Coronary artery (tissue), 2 donors: ENCODE data around the gene ZNRD2.
A peak's percentile ranks its signal among the peaks of the same experiment; 100 is the strongest.

ENCODE experiments used
- DNase-seq: peaks from one replicate; pipeline ENCODE4 v3.0.0-alpha.2; 2017; ENCODE audit warnings: low spot score
- H3K27ac ChIP-seq, 2 donors: fragments of 200-600 bp; sonication (generic); one replicate each; pipeline ENCODE4 v1.5.1; 2016 to 2019
- H3K4me3 ChIP-seq: fragments of 200-600 bp; sonication (generic); 2 replicates; pipeline ENCODE4 v1.5.1; 2016; ENCODE audit warnings: mild to moderate bottlenecking, moderate library complexity
- CTCF ChIP-seq: fragments of 200-600 bp; sonication (generic); IDR thresholded peaks from one replicate; pipeline ENCODE4 v1.5.1; 2019; ENCODE audit warnings: antibody characterized with exemption

The ZNRD2 gene

DNA sequence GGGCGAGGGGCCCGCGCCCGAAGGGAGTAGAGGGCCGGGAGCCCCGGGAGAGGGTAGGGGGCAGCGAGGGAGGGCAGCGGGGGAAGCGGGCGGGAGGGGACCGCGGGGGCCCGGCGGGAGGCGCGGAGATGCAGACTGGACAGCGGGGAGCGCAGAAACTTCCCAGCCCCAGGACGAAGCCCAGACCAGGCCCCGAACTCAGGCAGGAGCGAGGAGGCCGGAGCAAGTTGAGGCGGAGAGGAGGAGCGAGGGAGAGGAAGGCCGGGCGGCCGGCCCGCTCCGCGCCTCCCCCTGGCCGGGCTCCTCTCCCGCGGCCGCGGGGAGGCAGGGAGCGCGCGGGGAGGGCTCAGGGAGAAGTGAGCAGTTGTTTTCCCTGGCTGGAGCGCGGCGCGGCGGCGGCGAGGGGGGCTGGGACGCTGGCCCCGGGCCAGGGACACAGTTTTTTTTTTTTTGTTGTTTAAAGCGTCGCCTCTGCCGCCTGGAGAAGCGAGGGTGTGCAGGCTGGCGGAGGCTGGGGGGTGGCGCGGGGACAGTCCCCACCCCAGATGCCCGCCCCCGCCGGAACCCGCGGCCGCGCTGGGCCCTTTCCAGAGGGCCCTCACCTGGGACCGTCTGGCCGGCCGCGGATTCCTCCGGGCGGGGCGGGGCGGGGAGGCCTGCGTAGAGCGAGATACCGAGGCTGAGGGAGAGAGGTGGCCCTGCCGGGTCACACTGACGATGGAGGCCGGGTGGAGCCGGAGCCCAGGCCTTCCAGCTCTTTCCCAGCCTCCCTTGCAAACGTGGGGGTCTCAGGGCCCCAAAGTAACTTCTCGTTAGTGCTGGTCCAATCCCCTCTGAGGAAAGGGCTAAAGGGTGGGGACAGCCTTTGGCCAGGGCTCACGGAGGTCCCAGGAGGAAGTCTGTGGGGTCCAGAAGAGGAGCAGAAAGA lies 12.0 kb upstream of the ZNRD2 start, which contains the start of gene LTBP3:
Gene LTBP3 (minus strand): TSS at position 358 of the 928 bp plus-strand sequence. CDS start 400 bp downstream, outside the sequence.
- H3K4me3 ChIP-seq: peak within 1 kb of the TSS; percentile 82
- no peak for TF ChIP-seq CTCF
- peak; percentile 93 for DNase-seq
- peak within 1 kb of the TSS; percentile 97 to 99 for H3K27ac ChIP-seq

- no peak for TF ChIP-seq CTCF
- peak overlapping the region; percentile 97 to 99 for H3K27ac ChIP-seq
- peak overlapping the region; percentile 82 for H3K4me3 ChIP-seq
- DNase-seq: peak; percentile 90
Observed at GRCh38 chr11:65558930-65559509, 11.3 kb upstream of the ZNRD2 start.

- no peak for TF ChIP-seq CTCF
- no peak for DNase-seq
- H3K4me3 ChIP-seq: peak overlapping the region; percentile 82
- H3K27ac ChIP-seq: peak overlapping the region; percentile 97 to 99
Observed at GRCh38 chr11:65559535-65559934, 10.7 kb upstream of the ZNRD2 start.

DNA sequence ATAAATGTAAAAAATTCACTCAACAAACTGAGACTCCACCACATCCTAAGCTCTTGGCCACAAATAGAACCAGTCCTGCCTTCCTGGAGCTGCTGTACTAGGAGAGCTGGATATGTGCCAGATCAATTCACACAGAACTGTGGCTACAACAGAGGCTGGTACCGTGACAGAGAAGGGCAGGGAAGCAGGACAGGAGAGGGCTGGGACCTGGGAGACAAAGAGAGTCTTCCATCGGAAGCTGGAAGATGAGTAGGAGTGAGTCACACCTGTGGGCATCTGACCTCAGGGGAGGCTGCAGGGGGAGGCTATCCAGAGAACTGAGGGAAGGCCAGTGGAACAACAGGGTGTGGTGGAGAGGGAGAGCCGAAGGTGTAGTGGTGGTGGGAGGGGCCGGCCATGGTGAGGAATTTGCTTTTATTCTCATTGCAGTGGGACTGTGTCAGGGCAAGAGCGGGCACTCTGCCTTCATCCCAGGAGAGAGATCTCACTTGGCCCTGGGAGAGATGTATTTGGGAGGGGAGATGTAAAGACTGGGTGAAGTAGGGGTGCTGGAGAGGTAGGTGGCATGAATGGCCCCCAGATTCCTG lies 10.2 kb upstream of the ZNRD2 start:
- Histone ChIP-seq H3K4me3 (peak overlapping the region; percentile 26), H3K27ac (peak overlapping the region; percentile 97 to 99)
- no peak for TF ChIP-seq CTCF
- DNase-seq: no peak

DNA sequence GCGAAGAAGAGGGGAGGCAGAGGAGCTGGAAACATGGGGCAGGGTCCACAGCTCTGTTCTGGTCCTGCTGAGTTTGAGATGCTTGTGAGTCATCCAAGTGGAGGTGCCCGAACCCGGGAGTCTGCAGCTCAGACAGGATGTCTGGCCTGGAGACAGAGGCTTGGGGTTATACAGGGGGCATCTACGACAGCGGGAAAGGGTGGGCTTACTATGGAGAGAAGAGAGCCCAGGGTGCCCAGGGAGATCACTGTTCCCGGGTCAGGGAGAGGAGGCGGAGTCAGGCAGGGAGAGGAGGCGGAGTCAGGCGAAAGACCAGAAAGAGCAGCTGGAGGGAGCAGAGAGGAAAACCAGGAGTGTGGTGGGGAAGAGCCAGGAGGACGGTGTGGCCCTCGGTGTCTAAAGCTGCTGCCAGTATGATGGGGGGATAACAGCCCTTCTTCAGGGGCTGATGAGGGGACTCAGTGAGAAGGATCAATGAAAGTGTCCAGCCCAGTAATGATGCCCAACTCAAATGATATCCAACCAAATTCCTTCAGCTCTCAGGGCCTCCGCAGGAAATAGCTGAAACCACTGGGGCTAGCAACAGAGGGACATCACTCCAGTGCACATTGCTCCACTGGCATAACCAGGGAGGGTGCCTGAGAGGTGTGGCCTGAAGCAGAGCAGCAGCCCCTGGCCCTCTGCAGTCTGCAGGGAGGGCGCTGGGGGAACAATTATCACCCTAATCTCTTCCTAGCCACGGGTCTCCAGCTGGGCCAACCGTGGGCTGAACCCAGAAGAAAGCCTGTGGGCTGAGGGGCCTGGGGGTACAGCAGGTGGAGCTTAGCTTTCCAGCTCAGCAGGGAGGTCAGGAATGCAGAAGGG lies 9.5 kb upstream of the ZNRD2 start:
- Histone ChIP-seq H3K27ac (peak overlapping the region; percentile 97 to 99), H3K4me3 (peak overlapping the region; percentile 5)
- no peak for DNase-seq
- TF ChIP-seq CTCF: no peak

- no peak for DNase-seq
- no peak for TF ChIP-seq CTCF
- no peak overlapping the region for H3K27ac ChIP-seq
- no peak overlapping the region for H3K4me3 ChIP-seq
Observed at GRCh38 chr11:65562020-65562419, 8.3 kb upstream of the ZNRD2 start.
